Mucosa of rectum (tissue), 2 donors: ENCODE results near the gene ACVR1.

Source experiments
- H3K27ac ChIP-seq, 2 donors: one replicate each; pipeline ENCODE4 v1.7.0; 2013; ENCODE audit warnings: inconsistent platforms in 2 of 2, low read depth in 2 of 2, low read length in 2 of 2
- H3K27me3 ChIP-seq, 2 donors: one replicate each; pipeline ENCODE4 v1.7.0; 2013; ENCODE audit warnings: low read length in 2 of 2; ENCODE audit not compliant: control insufficient read depth in 2 of 2, insufficient read depth in 2 of 2
- H3K36me3 ChIP-seq, 2 donors: one replicate each; pipeline ENCODE4 v1.7.0; 2013; ENCODE audit warnings: low read length in 2 of 2; ENCODE audit not compliant: control insufficient read depth in 2 of 2, insufficient read depth in 2 of 2
- H3K4me1 ChIP-seq, 2 donors: one replicate each; pipeline ENCODE4 v1.7.0; 2013; ENCODE audit warnings: low read length in 2 of 2, mild to moderate bottlenecking in 1 of 2; ENCODE audit not compliant: control insufficient read depth in 2 of 2, insufficient read depth in 2 of 2
- H3K4me3 ChIP-seq, 2 donors: one replicate each; pipeline ENCODE4 v1.7.0; 2013; ENCODE audit warnings: low read length in 2 of 2
- H3K9ac ChIP-seq, 2 donors: one replicate each; pipeline ENCODE4 v1.7.0; 2013; ENCODE audit warnings: low read length in 2 of 2, low read depth in 1 of 2, mild to moderate bottlenecking in 1 of 2
- H3K9me3 ChIP-seq, 2 donors: one replicate each; pipeline ENCODE4 v1.7.0; 2013; ENCODE audit warnings: low read length in 2 of 2; ENCODE audit not compliant: control insufficient read depth in 2 of 2
- donor health status: healthy.
- donor health status: Normal muscosa, but diverticular disease.

ACVR1 gene

GRCh38 chr2:157786663-157787363 lies 89.3 kb downstream of the ACVR1 start:
- no peak overlapping the region for H3K4me3 ChIP-seq
- no peaks in the 10 kb centered on the region for H3K36me3 ChIP-seq
- no peak overlapping the region for H3K27ac ChIP-seq
- no peaks in the 10 kb centered on the region for H3K9me3 ChIP-seq
- peaks cover 27 to 39% of the 10 kb centered on the region in 2 donors for H3K4me1 ChIP-seq
- H3K9ac ChIP-seq = no peak overlapping the region
- H3K27me3 ChIP-seq = no peaks in the 10 kb centered on the region

- H3K27ac ChIP-seq = no peak overlapping the region
- H3K4me1 ChIP-seq = peaks cover 27 to 39% of the 10 kb centered on the region in 2 donors
- H3K9ac ChIP-seq = no peak overlapping the region
- H3K4me3 ChIP-seq = no peak overlapping the region
- no peaks in the 10 kb centered on the region for H3K36me3 ChIP-seq
- H3K27me3 ChIP-seq = no peaks in the 10 kb centered on the region
- no peaks in the 10 kb centered on the region for H3K9me3 ChIP-seq
Observed at GRCh38 chr2:157785866-157786662, 90.1 kb downstream of the ACVR1 start.

- H3K27ac ChIP-seq = peak overlapping the region in 1 of 2 donors; percentile 67
- no peaks in the 10 kb centered on the region for H3K27me3 ChIP-seq
- no peak overlapping the region for H3K9ac ChIP-seq
- peaks cover 27 to 37% of the 10 kb centered on the region in 2 donors for H3K4me1 ChIP-seq
- peaks cover 0 to 2% of the 10 kb centered on the region in 2 donors for H3K36me3 ChIP-seq
- no peak overlapping the region for H3K4me3 ChIP-seq
- no peaks in the 10 kb centered on the region for H3K9me3 ChIP-seq
Observed at GRCh38 chr2:157785200-157785599, 90.9 kb downstream of the ACVR1 start.

DNA sequence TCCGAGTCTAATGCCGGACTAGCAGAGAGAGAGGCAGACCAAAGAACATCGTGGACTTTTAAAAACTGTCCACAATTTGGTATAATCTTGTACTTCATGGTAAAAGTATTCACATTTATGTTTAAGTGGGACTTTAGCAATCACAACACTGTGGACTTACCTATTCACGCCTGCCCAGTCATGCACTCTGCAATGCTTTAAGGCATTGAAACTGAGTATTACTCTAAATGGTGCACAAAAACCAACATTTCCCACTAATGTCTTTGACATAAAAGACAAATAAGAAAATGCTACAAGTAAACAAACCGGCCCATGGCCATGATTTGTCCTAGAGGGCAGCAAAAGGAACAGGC lies 91.3 kb downstream of the ACVR1 start:
- peak overlapping the region in 1 of 2 donors; percentile 66 for H3K9ac ChIP-seq
- H3K36me3 ChIP-seq = peaks cover 2% of the 10 kb centered on the region in 2 donors
- peak overlapping the region; percentile 42 to 64 for H3K4me3 ChIP-seq
- H3K4me1 ChIP-seq = peaks cover 24 to 33% of the 10 kb centered on the region in 2 donors
- H3K9me3 ChIP-seq = no peaks in the 10 kb centered on the region
- H3K27ac ChIP-seq = peak overlapping the region; percentile 67 to 82
- H3K27me3 ChIP-seq = no peaks in the 10 kb centered on the region

DNA sequence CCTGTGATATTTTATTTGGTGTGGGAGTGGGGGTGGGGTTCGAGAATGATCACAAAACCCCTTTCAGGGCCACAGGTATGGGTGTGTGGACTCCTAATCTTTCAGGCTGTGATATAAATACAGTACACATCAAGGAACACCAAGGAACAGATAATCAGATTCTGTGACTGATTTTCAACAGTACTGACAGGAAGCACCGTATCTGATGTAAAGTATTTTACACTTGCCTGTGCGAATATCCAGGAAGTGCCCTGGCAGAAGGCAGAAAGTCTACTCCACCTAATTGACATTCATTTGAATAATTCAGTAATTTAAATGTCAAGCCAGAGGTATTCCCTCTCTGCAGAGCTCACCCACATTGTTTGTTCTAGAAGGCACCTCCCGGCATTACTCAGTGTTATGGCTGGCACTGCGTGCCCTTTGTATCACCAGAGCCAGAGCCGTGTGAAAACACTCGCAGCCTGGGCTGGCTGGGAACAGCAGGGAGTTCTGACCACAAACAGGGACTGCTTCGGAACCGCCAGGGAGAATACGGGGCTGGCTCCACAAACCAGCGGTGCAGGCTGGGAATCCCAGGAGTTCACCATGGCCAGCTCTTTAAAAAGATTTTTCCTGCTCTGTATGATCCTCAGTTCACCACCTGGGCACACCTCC lies 91.8 kb downstream of the ACVR1 start:
- Histone ChIP-seq H3K9me3 (no peaks in the 10 kb centered on the region), H3K4me3 (peak overlapping the region; percentile 42 to 64), H3K27ac (peak overlapping the region; percentile 69 to 82), H3K4me1 (peaks cover 19 to 30% of the 10 kb centered on the region in 2 donors), H3K27me3 (no peaks in the 10 kb centered on the region), H3K9ac (peak overlapping the region in 1 of 2 donors; percentile 66), H3K36me3 (peaks cover 2 to 3% of the 10 kb centered on the region in 2 donors)

DNA sequence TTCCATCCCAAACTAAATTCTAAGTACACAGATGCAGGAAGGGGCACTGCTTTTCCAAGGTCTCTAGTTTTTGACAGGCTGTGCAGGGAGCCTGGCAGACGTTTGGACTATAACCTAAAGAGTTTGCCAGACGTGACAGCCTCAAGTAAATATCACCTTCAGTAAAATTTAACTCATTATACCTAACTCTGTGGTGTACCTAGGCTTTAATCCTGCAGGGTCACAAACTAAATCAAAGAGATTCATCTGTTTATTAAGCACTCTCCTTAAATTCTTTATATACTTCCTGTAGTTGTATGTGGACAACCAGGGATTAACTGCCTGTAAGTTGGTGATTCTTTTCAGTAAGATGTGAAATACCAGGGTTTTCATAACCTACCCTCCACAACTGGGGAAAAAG lies 92.9 kb downstream of the ACVR1 start:
- Histone ChIP-seq H3K36me3 (peaks cover 2 to 3% of the 10 kb centered on the region in 2 donors), H3K9me3 (no peaks in the 10 kb centered on the region), H3K27me3 (no peaks in the 10 kb centered on the region), H3K27ac (no peak overlapping the region), H3K4me1 (peaks cover 18 to 25% of the 10 kb centered on the region in 2 donors), H3K9ac (no peak overlapping the region), H3K4me3 (no peak overlapping the region)

DNA sequence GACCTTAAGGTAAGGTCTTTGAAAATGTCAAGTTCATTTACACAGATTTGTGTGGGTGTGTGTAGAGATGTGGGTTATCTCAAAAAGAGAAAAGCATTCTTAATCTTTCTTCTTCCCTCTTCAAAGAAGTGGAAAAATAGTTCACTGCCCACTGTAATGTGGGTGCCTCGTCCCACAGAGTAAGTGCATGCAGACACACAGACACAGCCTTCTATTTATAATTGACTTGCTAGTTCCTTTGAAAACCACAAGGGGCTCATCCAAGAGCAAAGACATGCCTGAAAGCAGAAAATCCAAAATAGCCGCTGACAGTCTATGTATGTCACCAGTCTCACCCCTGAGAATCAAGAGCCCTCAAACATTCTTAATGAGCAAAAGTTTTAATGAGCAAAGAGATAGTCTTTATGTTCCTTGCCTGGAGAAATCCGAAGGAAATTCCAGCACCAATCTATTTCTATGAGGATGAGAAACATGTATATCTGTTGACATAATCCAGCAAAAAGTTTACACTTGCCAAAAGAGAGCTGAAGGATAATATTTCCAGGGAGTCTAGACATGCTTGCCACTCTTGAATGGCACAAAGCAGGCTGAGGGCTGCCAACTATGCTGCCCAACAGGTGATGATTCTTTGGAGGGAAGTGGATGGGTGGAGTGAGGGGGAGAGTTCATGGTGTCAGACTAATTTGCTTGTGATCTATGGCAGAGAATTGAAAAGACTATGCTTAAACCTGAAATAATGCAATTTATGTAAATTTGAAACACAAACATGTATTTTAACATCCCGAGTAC lies 93.9 kb downstream of the ACVR1 start:
- Histone ChIP-seq H3K9ac (no peak overlapping the region), H3K4me1 (peaks cover 18 to 25% of the 10 kb centered on the region in 2 donors), H3K36me3 (peaks cover 6 to 8% of the 10 kb centered on the region in 2 donors), H3K4me3 (no peak overlapping the region), H3K27me3 (no peaks in the 10 kb centered on the region), H3K27ac (no peak overlapping the region), H3K9me3 (no peaks in the 10 kb centered on the region)

DNA sequence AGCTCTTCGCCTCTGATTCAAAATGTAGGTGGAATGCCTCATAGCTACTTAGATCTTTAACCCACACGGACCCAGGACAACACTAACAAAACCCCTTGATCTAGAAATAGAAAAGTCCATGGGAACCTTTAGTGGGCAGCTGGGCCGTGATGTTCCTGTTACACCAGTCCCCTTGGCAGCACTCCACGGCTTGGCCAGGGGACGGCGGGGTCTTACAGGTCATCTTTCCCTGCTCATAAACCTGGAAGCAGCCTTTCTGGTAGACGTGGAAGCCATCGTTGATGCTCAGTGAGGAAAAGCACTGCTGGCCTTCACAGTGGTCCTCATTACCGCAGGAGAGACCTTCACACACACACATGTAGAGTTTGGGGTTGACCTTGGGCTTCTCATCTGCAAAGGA lies 95.9 kb downstream of the ACVR1 start:
- Histone ChIP-seq H3K9ac (no peak overlapping the region), H3K27ac (no peak overlapping the region), H3K36me3 (peaks cover 10 to 12% of the 10 kb centered on the region in 2 donors), H3K27me3 (no peaks in the 10 kb centered on the region), H3K4me3 (no peak overlapping the region), H3K9me3 (no peaks in the 10 kb centered on the region), H3K4me1 (peaks cover 14% of the 10 kb centered on the region in 2 donors)

DNA sequence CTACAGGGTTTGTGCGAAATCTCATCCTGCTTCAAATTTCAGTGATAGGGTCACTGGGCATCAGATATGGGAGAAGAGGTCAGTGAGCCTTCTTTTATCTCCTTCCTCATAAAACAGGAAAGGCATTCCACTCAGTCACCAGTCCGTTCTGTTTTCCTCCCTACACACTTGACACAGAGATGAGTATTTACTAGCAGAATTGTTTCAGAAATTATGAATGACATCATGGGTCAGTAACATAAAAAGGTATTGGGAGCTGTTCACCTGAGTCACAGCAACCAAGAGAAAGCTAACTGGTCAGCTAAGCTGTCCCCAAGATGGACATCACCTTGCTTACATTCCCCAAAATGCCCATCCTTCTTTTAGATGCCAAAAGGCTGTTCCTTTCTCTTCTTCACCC lies 96.3 kb downstream of the ACVR1 start:
- peaks cover 10 to 14% of the 10 kb centered on the region in 2 donors for H3K4me1 ChIP-seq
- H3K9ac ChIP-seq = no peak overlapping the region
- no peak overlapping the region for H3K4me3 ChIP-seq
- H3K9me3 ChIP-seq = no peaks in the 10 kb centered on the region
- peaks cover 10 to 12% of the 10 kb centered on the region in 2 donors for H3K36me3 ChIP-seq
- no peak overlapping the region for H3K27ac ChIP-seq
- no peaks in the 10 kb centered on the region for H3K27me3 ChIP-seq
